ENCODE measurements around the gene KITLG. TPM values are rescaled to one million over a fixed set of nuclear protein-coding genes. Genes with fewer than 3 reads are reported as not detected.
"Not testable (repeated sequence)": the region's sequence is repeated elsewhere in the genome, so short reads cannot be mapped to it uniquely, and the experiment has no call there.

The KITLG gene
- total RNA-seq, 1 experiment from 2014 or later = 11.7 TPM

DNA sequence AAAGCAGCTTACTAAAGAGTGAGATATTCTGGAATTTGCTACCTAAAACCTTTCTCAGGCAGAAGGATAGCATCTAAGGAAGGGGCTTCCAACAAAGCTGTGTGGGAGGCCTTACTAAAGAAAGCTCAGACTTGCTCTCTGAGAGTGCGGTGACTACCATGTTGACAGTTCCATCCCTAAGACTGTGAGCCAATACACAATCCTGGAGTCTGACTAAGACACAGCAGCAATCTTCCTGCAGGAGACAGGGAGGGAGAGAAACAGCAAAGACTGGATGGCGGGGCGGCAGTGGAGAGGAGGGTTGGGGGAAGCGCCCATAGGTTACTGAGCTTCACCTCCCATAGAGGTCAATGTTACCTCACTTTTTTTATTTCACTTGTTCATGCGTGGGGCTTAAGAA lies 70.9 kb downstream of the KITLG start:
- Histone ChIP-seq H2BK12ac (ENCODE audit: insufficient read length, low read depth, low read length) (no peak overlapping the region), H3T11ph (ENCODE audit: low read length) (no peak overlapping the region), H3K4ac (ENCODE audit: low read depth, low read length) (no peak overlapping the region), H3K56ac (ENCODE audit: insufficient read length, low read depth, low read length) (no peak overlapping the region), H3K4me1 (ENCODE audit: insufficient read depth, low read length) (no peaks in the 10 kb centered on the region), H3K79me2 (ENCODE audit: insufficient read depth, low read length) (no peaks in the 10 kb centered on the region), H4K8ac (replicated peaks; ENCODE audit: insufficient read length, low read depth, low read length) (no peak overlapping the region), H2BK120ac (ENCODE audit: low read depth, low read length, poor library complexity, severe bottlenecking) (no peak overlapping the region), H3K18ac (ENCODE audit: insufficient read length, low read depth, low read length) (no peak overlapping the region), H3K9ac (ENCODE audit: extremely low read depth, insufficient read length, low read length) (no peak overlapping the region), H3K14ac (ENCODE audit: insufficient read depth, low read length) (no peak overlapping the region), H3K79me1 (ENCODE audit: insufficient read depth, low read depth, low read length, poor library complexity, severe bottlenecking) (no peaks in the 10 kb centered on the region), H2AK5ac (ENCODE audit: insufficient read length, low read length) (no peak overlapping the region), H3K23me2 (ENCODE audit: insufficient read length, low read depth, low read length, poor library complexity, severe bottlenecking) (no peaks in the 10 kb centered on the region), H3K9me3 (ENCODE audit: control insufficient read depth, low read depth, low read length) (no peaks in the 10 kb centered on the region), H2BK15ac (ENCODE audit: low read depth, low read length) (no peak overlapping the region), H3K4me2 (ENCODE audit: insufficient read depth, insufficient read length, low read length) (no peak overlapping the region), H3K27me3 (ENCODE audit: insufficient read depth, low read length) (no peaks in the 10 kb centered on the region), H4K20me1 (ENCODE audit: control insufficient read depth, insufficient read depth, insufficient read length) (no peaks in the 10 kb centered on the region), H3K23ac (ENCODE audit: insufficient read length, low read depth, low read length) (no peak overlapping the region), H3K27ac (ENCODE audit: insufficient read length, low read depth, low read length) (no peak overlapping the region), H4K5ac (ENCODE audit: insufficient read length, low read depth, low read length) (no peak overlapping the region), H4K91ac (ENCODE audit: insufficient read length, low read depth, low read length) (no peak overlapping the region), H2BK5ac (ENCODE audit: insufficient read length, low read length) (no peak overlapping the region), H2BK20ac (ENCODE audit: low read depth, low read length, poor library complexity, severe bottlenecking) (no peak overlapping the region), H2AFZ (ENCODE audit: low read length) (no peak overlapping the region)
- no CpG with 5 or more reads among the region's 5 CpGs for WGBS (ENCODE audit: extremely low coverage, insufficient read length, low lambda C conversion rate)
- TF ChIP-seq, protein P1, sequence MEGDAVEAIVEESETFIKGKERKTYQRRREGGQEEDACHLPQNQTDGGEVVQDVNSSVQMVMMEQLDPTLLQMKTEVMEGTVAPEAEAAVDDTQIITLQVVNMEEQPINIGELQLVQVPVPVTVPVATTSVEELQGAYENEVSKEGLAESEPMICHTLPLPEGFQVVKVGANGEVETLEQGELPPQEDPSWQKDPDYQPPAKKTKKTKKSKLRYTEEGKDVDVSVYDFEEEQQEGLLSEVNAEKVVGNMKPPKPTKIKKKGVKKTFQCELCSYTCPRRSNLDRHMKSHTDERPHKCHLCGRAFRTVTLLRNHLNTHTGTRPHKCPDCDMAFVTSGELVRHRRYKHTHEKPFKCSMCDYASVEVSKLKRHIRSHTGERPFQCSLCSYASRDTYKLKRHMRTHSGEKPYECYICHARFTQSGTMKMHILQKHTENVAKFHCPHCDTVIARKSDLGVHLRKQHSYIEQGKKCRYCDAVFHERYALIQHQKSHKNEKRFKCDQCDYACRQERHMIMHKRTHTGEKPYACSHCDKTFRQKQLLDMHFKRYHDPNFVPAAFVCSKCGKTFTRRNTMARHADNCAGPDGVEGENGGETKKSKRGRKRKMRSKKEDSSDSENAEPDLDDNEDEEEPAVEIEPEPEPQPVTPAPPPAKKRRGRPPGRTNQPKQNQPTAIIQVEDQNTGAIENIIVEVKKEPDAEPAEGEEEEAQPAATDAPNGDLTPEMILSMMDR (conservative IDR thresholded peaks at IDR 0.05) = no peak
- Mint-ChIP-seq H3K36me3 (ENCODE audit: insufficient read depth in 1 of 3, low read depth in 3 of 3) (peaks cover 0 to 7% (median 0%) of the 10 kb centered on the region in 3 experiments; a peak in 2 of 7 replicates), H3K27ac (peak overlapping the region in 1 of 3 experiments; percentile 13; a peak in 1 of 7 replicates), H3K27me3 (ENCODE audit: low read depth) (no peaks in the 10 kb centered on the region), H3K4me1 (peaks cover 0 to under 1% of the 10 kb centered on the region in 2 experiments; a peak in 2 of 4 replicates), H3K9me3 (no peaks in the 10 kb centered on the region), H3K4me3 (no peak overlapping the region)
- DNase-seq = no peak

DNA sequence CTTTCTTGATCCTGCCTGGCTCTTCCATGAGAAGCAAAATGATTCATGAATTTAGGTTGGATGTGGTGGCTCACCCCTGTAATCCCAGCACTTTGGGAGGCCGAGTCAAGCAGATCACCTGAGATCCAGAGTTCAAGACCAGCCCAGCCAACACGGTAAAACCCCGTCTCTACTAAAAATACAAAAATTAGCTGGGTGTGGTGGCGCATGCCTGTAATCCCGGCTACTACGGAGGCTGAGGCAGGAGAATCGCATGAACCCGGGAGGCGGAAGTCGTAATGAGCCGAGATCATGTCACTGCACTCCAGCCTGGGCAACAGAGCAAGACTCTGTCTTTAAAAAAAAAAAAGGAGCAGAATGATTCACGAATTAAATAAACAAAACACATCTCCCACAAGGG lies 72.4 kb downstream of the KITLG start:
- H3K23me2 ChIP-seq (ENCODE audit: insufficient read length, low read depth, low read length, poor library complexity, severe bottlenecking); H2BK120ac ChIP-seq (ENCODE audit: low read depth, low read length, poor library complexity, severe bottlenecking); DNase-seq; H3K14ac ChIP-seq (ENCODE audit: insufficient read depth, low read length); H4K5ac ChIP-seq (ENCODE audit: insufficient read length, low read depth, low read length); H3T11ph ChIP-seq (ENCODE audit: low read length); H3K27me3 ChIP-seq (ENCODE audit: insufficient read depth, low read length); H3K9ac ChIP-seq (ENCODE audit: extremely low read depth, insufficient read length, low read length); H3K4me3 Mint-ChIP-seq; H4K20me1 ChIP-seq (ENCODE audit: control insufficient read depth, insufficient read depth, insufficient read length); H3K27ac ChIP-seq (ENCODE audit: insufficient read length, low read depth, low read length); H3K9me3 Mint-ChIP-seq; H2BK5ac ChIP-seq (ENCODE audit: insufficient read length, low read length); H2BK12ac ChIP-seq (ENCODE audit: insufficient read length, low read depth, low read length); H4K8ac ChIP-seq (replicated peaks; ENCODE audit: insufficient read length, low read depth, low read length); H2AK5ac ChIP-seq (ENCODE audit: insufficient read length, low read length); H3K4ac ChIP-seq (ENCODE audit: low read depth, low read length); H3K18ac ChIP-seq (ENCODE audit: insufficient read length, low read depth, low read length); H3K56ac ChIP-seq (ENCODE audit: insufficient read length, low read depth, low read length); H3K79me2 ChIP-seq (ENCODE audit: insufficient read depth, low read length); H2BK20ac ChIP-seq (ENCODE audit: low read depth, low read length, poor library complexity, severe bottlenecking); H3K79me1 ChIP-seq (ENCODE audit: insufficient read depth, low read depth, low read length, poor library complexity, severe bottlenecking); H4K91ac ChIP-seq (ENCODE audit: insufficient read length, low read depth, low read length); H3K4me1 ChIP-seq (ENCODE audit: insufficient read depth, low read length); H3K23ac ChIP-seq (ENCODE audit: insufficient read length, low read depth, low read length); H3K27ac Mint-ChIP-seq; H3K27me3 Mint-ChIP-seq (ENCODE audit: low read depth); H3K4me2 ChIP-seq (ENCODE audit: insufficient read depth, insufficient read length, low read length); H2BK15ac ChIP-seq (ENCODE audit: low read depth, low read length); H3K9me3 ChIP-seq (ENCODE audit: control insufficient read depth, low read depth, low read length); H3K36me3 Mint-ChIP-seq (ENCODE audit: insufficient read depth in 1 of 3, low read depth in 3 of 3); H2AFZ ChIP-seq (ENCODE audit: low read length): not testable (repeated sequence)
- H3K4me1 Mint-ChIP-seq = peaks cover 6 to 12% of the 10 kb centered on the region in 2 experiments
- no CpG with 5 or more reads among the region's 12 CpGs for WGBS (ENCODE audit: extremely low coverage, insufficient read length, low lambda C conversion rate)

Measured in H9 (cell line).